ENCODE data around the gene GLYAT. TPM values are rescaled to one million over a fixed set of nuclear protein-coding genes. Genes with fewer than 3 reads are reported as not detected.

The GLYAT gene
- total RNA-seq, 3 donors from 2014 or later (not counting 1 experiment from before 2014, with no cell fraction given) = not detected

DNA sequence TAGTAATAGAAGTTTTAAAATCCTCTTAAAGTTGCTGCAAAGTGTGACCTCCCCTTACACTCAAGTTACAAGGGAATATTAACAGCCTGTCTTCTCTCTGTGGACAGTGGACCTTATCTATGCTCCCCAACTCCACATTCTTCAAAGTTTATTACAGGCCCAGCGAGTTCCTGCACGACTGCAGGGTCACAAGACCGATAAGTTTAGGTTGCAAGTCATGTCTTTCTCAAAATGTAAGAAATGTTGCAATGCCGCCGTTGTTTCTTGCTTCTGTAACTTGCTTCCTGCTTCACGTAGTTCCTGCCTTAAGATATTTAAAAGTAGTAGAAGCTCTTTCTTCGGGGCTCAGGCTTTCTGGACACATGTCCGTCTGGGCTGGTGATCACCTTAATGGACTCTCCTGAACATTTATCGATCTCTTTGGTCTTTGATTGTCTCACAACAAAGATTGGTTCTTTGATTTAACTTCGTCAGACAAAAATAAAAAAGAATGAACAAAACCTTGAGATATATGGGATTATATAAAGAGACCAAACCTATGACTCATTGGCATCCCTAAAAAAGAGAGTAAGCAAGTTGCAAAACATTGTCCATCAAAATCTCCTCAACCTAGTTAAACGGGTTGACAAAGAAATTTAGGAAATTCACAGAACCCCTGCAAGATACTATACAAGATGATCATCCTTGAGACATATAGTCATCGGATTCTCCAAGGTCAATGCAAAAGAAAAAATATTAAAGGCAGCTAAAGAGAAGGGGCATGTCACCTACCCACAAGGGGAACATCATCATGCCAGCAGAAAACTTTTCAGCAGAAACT lies 45.4 kb upstream of the GLYAT start:
- no peaks in the 10 kb centered on the region for H3K4me1 Mint-ChIP-seq
- Histone ChIP-seq H3K4me3 (ENCODE audit: low read length) (no peak overlapping the region), H3K27me3 (ENCODE audit: control insufficient read depth, insufficient read depth, low read length) (no peaks in the 10 kb centered on the region), H3K27ac (ENCODE audit: low read length) (no peak overlapping the region), H3K9me3 (ENCODE audit: control insufficient read depth, insufficient read depth, low read length) (no peaks in the 10 kb centered on the region), H3K36me3 (ENCODE audit: control insufficient read depth, insufficient read depth, low read length) (no peaks in the 10 kb centered on the region), H3K4me1 (ENCODE audit: control insufficient read depth, insufficient read depth, low read length) (no peaks in the 10 kb centered on the region)
- no peak overlapping the region for H3K27ac Mint-ChIP-seq
- peaks cover 0 to 2% of the 10 kb centered on the region in 2 donors for H3K27me3 Mint-ChIP-seq (ENCODE audit: low read depth in 2 of 2)
- no peaks in the 10 kb centered on the region for H3K9me3 Mint-ChIP-seq
- TF ChIP-seq, protein P1, sequence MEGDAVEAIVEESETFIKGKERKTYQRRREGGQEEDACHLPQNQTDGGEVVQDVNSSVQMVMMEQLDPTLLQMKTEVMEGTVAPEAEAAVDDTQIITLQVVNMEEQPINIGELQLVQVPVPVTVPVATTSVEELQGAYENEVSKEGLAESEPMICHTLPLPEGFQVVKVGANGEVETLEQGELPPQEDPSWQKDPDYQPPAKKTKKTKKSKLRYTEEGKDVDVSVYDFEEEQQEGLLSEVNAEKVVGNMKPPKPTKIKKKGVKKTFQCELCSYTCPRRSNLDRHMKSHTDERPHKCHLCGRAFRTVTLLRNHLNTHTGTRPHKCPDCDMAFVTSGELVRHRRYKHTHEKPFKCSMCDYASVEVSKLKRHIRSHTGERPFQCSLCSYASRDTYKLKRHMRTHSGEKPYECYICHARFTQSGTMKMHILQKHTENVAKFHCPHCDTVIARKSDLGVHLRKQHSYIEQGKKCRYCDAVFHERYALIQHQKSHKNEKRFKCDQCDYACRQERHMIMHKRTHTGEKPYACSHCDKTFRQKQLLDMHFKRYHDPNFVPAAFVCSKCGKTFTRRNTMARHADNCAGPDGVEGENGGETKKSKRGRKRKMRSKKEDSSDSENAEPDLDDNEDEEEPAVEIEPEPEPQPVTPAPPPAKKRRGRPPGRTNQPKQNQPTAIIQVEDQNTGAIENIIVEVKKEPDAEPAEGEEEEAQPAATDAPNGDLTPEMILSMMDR (IDR thresholded peaks at IDR 0.05) = no peak
- DNase-seq (no peak), ATAC-seq (no peak)
- intact Hi-C loops (cut with micrococcal nuclease) = no loop called here
- no peaks in the 10 kb centered on the region for H3K36me3 Mint-ChIP-seq
- no peak overlapping the region for H3K4me3 Mint-ChIP-seq
- 81% methylated on average over 12 of the region's 12 CpGs for WGBS (ENCODE audit: insufficient coverage)

DNA sequence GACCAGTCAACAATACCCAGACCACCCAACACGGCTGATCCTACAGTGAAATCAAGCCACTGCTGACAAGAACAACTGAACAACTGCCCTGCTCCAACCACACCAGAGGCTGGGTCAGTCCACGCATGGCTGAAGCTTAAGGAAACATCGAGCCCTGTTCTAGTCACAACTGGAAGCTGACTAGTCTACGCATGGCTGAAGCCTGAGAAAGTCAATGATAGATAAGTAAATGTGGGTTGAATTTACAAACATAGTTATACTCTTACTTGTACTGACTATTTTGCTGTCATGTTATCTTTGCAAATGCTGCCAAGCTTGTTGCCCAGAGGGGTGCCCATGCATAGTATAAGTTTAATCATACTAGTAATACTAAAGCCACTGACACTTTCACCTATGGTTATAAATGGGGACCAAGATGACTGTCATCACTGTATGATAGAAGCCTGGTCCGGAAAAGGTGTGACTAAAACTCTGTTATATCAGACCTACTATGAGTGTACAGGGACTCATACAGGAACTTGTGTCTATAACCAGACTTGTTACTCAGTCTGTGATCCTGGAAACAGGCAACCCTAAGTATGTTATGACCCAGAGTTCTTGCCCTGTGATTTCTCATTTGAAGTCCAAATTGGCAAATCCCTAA lies 43.4 kb upstream of the GLYAT start:
- Mint-ChIP-seq H3K4me1 (no peaks in the 10 kb centered on the region), H3K9me3 (no peaks in the 10 kb centered on the region), H3K4me3 (no peak overlapping the region), H3K27ac (no peak overlapping the region), H3K27me3 (ENCODE audit: low read depth in 2 of 2) (peaks cover 0 to 7% of the 10 kb centered on the region in 2 donors), H3K36me3 (no peaks in the 10 kb centered on the region)
- Histone ChIP-seq H3K36me3 (ENCODE audit: control insufficient read depth, insufficient read depth, low read length) (no peaks in the 10 kb centered on the region), H3K4me3 (ENCODE audit: low read length) (no peak overlapping the region), H3K27me3 (ENCODE audit: control insufficient read depth, insufficient read depth, low read length) (no peaks in the 10 kb centered on the region), H3K4me1 (ENCODE audit: control insufficient read depth, insufficient read depth, low read length) (no peaks in the 10 kb centered on the region), H3K27ac (ENCODE audit: low read length) (no peak overlapping the region), H3K9me3 (ENCODE audit: control insufficient read depth, insufficient read depth, low read length) (no peaks in the 10 kb centered on the region)
- intact Hi-C loops (cut with micrococcal nuclease) = no loop called here
- no peak for DNase-seq
- WGBS (ENCODE audit: insufficient coverage) = 81% methylated on average over 5 of the region's 5 CpGs
- no peak for ATAC-seq
- TF ChIP-seq, protein P1 (IDR thresholded peaks at IDR 0.05) = no peak

DNA sequence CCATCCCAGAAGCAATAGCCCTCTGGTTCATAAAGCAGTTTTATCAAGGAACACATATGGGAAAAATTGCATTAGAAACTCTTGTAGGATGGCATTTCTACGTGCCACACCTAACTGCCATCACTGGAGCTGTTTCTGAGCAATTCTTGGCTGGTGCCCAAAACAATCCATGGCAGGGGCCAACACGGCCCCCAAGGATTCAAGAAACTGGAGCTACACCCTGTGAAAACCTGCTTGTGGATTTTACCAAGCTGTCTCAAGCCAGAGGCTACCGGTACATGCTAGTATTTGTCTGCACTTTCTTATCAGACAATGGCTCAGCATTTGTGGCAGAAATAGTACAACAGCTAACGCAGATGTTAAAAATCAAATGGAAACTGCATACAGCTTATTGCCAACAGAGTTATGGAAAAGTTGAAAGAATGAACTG lies 42.4 kb upstream of the GLYAT start:
- intact Hi-C loops (cut with micrococcal nuclease) = no loop called here
- Mint-ChIP-seq H3K36me3 (no peaks in the 10 kb centered on the region), H3K27ac (no peak overlapping the region), H3K4me1 (no peaks in the 10 kb centered on the region), H3K4me3 (no peak overlapping the region), H3K9me3 (no peaks in the 10 kb centered on the region), H3K27me3 (ENCODE audit: low read depth in 2 of 2) (peaks cover 0 to 7% of the 10 kb centered on the region in 2 donors)
- no peak overlapping the region for H3K4me3 ChIP-seq (ENCODE audit: low read length)
- H3K27ac ChIP-seq (ENCODE audit: low read length) = no peak overlapping the region
- H3K4me1 ChIP-seq (ENCODE audit: control insufficient read depth, insufficient read depth, low read length) = no peaks in the 10 kb centered on the region
- TF ChIP-seq, protein P1 (IDR thresholded peaks at IDR 0.05) = no peak
- H3K27me3 ChIP-seq (ENCODE audit: control insufficient read depth, insufficient read depth, low read length) = no peaks in the 10 kb centered on the region
- 81% methylated on average over 4 of the region's 4 CpGs for WGBS (ENCODE audit: insufficient coverage)
- no peaks in the 10 kb centered on the region for H3K9me3 ChIP-seq (ENCODE audit: control insufficient read depth, insufficient read depth, low read length)
- H3K36me3 ChIP-seq (ENCODE audit: control insufficient read depth, insufficient read depth, low read length) = no peaks in the 10 kb centered on the region
- ATAC-seq (no peak), DNase-seq (no peak)

Measured in natural killer cell (primary cell).